CD1c-positive myeloid dendritic cell (primary cell): ENCODE data around the gene CTAGE9.
"Not testable (repeated sequence)": the region's sequence is repeated elsewhere in the genome, so short reads cannot be mapped to it uniquely, and the experiment has no call there.

Source experiments
- DNase-seq: peaks from one replicate; pipeline ENCODE4 v3.0.0-alpha.2; 2016; ENCODE audit errors: extremely low spot score

CTAGE9 gene

DNA sequence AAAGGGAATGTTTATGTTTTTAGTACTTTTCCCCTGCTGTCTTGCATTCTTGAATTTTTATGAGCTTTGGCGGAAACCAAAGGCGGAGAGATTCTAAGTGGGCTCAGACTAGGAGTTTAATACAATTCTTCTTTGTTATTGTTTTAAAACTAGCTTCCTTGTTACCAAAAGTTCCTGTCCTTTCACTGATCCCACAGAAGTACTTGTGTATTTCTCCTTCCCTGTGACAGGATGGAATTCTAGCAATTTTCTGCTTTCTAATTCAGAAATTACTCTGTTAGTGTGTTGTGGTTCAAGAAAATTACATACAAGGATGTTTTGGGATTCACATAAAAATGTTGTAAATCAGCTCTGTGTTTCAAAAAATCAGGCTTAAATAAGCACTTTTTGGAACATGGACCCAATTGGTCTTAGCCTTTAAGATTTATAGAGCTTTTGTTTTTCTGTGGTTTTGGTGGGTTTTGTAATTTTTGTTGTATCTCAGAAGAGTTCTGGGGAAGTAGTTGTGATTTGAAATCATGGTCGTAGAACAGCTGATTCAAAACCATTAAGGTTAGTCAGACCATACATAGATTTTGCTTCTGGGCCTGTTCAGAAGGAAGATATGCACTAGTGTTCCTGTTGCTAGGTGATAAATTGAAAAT is 17.6 kb upstream of the CTAGE9 start:
- DNase-seq = no peak

GRCh38 chr6:131727868-131728267 is 17.1 kb upstream of the CTAGE9 start:
- no peak for DNase-seq

DNA sequence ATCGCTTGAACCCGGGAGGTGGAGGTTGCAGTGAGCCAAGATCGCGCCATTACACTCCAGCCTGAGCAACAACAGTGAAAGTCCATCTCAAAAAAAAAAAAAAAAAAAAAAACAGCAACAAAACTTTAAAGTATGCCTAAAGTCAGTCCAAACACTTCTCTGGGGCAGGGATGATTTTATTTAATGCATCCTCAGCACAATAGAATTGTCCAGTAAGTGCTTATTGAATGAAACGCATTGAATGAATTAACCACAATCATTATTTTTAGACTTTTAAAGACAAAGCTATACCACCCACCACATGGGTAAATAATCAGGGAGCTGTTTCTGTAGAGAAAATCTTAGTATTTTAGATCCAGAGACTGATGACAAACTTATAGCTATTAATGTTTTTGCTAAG is 16.6 kb upstream of the CTAGE9 start:
- no peak for DNase-seq

GRCh38 chr6:131724114-131724513 is 13.3 kb upstream of the CTAGE9 start:
- DNase-seq = no peak

DNA sequence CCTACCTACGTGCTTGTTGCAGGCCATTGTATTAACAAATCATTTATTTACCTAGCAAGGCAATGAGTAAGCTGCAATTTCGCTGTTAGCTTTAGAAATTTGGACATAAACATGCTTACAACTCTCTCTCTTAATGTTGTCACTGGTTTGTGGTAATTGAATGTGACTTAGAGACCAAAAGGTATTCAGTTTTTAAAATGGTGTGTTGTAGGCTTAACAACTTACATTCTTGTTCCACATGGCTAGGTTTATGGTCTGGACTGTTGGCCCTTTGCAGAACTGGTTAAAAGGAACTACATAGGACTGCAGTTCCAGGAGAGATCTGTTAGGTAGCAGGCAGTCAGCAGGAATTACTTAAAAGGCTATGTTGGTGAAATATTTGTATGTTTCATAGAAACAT is 10.3 kb upstream of the CTAGE9 start:
- no peak for DNase-seq

DNA sequence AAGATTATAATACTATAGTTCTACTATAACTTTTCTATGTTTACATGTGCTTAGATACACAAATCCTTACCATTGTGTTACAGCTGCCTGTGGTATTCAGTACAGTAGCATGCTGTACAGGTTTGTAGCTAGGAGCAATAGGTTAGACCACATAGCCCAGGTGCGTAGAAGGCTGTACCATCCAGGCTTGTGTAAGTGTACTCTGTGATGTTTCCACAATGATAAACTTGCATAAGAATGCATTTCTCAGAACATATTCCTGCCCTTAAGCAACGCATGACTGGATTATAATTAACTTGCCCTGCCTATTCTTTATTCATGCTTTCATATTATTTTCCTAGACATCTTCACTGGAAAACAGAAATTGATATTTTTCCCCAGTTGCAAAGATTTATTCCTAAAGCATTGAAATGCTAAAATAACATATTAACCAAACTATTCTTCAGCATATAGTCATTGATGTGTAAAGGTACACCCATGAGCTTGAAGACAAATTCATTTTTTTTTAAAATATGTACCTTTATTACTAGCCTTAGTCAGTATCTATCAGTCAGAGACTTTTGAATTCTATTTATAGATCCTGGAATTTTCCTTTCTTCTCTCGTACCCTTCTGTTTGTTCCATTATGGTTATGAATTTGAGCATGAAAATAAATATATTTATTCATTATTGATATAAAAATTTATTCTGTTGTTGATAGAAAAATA is 7.2 kb upstream of the CTAGE9 start:
- DNase-seq = no peak

- not testable (repeated sequence) for DNase-seq
Observed at GRCh38 chr6:131715567-131715966, 4.8 kb upstream of the CTAGE9 start.

DNA sequence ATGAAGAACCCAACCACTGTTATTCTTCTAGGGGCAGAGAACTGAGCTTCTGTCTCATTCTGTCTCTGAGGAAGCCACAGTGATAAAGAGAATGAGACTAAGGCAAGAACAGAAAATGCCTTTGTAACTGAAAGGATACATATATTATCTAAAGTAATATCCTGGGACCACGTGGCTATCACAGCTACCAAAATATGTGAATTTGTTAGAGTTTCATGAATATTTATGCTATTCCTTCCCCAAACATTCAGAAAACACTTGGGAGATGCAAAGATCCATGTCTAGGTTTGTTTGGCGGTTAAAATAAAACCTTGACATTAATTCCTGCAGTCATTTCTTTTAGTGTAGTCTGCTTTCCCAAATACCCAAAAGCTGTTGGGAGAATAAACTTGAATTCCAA is 6.9 kb downstream of the CTAGE9 start:
- not testable (repeated sequence) for DNase-seq

GRCh38 chr6:131700851-131701250 is 10.0 kb downstream of the CTAGE9 start:
- not testable (repeated sequence) for DNase-seq

DNA sequence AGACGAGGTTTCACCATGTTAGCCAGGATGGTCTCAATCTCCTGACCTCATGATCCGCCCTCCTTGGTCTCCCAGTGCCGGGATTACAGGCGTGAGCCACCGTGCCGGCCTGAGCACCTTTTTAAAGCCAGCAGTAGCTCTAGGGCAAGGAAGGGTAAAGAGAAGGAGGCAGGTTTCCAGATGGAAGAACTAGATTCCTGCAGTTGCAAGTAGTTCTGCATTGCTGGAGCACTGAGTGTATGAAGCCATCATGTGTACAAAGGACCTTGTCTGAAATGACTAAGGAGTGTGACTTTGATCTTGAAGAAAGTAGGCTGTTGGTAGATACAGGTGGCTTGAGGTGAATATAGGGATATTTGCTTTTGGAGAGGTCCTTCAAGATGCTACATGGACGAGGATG is 13.9 kb downstream of the CTAGE9 start:
- no peak for DNase-seq

DNA sequence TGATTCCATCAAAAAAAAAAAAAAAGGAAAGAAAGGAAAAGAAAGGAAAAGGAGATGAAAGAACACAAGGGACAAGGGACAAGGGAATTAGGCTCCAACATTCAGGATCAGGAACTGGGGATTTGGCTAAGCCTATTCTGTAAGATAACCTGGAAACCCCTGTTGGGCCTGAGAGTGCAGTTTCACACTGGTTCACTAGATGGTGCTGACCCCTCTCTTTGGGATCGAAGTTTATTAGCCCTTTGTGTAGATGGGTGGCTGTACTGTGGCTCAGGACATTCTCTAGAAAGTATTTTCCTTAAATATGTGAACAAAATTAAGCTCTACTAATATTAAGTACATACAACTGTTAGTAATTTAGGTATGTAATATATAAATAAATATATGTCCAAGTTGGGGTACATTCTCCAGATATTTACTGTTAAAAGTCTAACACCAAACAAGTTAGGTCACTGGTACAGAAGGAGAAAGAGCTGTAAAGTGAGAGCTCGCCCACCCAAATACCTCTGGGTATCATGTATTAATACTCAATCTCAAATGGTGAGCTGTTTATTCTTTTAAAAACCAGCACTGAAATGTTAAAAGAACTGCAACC is 15.9 kb downstream of the CTAGE9 start:
- DNase-seq = peak; percentile 68

- DNase-seq = no peak
Observed at GRCh38 chr6:131693384-131693783, 17.4 kb downstream of the CTAGE9 start.

DNA sequence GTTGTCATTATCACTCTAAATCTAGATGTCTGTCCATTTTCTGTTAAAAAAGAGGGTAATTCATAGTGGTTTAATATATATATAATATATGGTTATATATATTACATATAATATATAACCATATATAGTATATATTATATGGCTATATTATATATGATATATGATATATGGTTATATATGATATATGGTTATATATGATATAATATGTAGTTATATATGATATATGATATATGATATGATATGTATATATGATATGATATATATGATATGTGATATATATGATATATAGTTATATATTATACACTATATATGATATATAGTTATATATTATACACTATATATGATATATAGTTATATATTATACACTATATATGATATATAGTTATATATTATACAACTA is 18.2 kb downstream of the CTAGE9 start:
- no peak for DNase-seq

DNA sequence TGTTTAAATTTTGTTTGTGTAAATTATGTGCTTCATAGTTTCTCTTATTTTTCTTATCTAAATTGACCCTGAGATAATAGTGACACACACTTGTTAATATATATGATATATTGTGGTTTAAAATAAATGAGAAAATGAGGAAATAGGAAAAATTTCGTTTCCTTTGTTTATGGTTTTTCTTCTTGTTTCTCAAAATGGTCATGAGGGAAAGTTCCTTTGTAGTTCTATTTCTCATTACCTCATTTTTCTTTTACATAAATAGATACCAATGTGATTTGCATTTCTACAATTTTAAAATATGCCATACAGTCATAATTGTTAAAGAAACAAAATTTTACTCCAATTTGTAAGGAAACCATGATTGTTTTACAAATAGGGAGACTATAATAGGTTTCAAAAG is 18.8 kb downstream of the CTAGE9 start:
- DNase-seq = peak; percentile 37

DNA sequence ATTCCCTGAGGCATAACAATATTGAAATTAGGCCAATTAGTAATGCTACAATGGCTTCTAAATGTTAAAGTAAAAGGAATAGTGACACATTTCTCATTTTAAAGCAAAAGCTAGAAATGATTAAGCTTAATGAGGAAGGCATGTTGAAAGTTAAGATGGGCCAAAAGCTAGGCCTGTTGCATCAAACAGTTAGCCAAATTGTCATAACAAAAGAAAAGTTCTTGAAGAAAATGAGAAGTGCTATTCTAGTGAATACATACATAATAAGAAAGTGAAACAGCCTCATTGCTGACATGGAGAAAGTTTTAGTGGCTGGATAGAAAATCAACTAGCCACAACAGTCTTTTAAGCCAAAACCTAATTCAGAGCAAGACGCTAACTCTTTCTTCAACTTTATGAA is 22.5 kb downstream of the CTAGE9 start:
- peak; percentile 36 for DNase-seq

DNA sequence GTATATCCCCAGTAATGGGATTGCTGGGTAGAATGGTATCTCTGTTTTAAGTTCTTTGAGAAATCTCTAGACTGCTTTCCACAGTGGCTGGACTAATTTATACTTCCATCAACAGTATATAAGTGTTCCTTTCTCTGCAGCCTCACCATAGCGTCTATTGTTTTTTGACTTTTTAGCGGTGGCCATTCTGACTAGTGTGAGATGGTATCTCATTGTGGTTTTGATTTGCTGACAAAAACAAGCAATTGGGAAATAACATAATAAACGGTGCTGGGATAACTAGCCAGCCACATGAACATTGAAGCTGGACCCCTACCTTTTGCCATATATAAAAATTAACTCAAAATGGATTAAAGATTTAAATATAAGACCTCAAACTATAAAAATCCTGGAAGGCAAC is 23.8 kb downstream of the CTAGE9 start:
- no peak for DNase-seq

GRCh38 chr6:131685266-131685780 is 25.5 kb downstream of the CTAGE9 start:
- DNase-seq = no peak

DNA sequence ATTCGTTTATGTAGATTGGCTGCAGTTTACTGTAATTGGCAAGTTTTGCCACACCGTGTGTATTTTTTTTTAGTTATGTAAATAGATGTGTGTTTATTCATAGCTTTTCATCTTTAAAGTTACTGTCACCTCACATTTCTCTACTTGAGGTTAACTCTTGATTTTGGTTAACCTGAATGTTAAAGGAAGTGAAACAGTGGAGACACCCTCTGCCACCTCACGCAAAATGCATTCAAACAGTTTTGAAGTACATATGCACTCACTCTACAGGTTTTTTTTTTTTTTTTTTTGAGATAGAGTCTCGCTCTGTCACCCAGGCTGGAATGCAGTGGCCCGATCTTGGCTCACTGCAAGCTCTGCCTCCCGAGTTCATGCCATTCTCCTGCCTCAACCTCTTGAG is 27.3 kb downstream of the CTAGE9 start:
- no peak for DNase-seq

DNA sequence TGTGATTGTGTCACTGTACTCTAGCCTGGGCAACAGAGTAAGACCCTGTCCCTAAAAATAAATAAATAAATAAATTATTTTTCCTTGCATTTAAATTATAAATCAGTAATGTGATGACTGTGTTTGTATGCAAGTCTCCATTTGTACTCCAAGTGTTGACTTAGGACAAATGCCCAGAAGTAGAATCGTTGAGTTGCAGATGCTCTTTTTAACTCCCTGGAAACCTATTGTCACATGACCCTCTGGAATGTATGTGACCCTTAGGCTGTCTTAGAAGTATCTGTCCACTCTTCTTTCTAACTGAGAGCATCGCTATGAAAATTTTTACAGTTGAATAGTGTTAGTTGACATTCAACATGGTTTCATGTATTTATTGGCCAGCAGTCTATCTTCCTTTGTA is 28.4 kb downstream of the CTAGE9 start:
- no peak for DNase-seq

GRCh38 chr6:131681585-131681984 is 29.2 kb downstream of the CTAGE9 start:
- DNase-seq = no peak

DNA sequence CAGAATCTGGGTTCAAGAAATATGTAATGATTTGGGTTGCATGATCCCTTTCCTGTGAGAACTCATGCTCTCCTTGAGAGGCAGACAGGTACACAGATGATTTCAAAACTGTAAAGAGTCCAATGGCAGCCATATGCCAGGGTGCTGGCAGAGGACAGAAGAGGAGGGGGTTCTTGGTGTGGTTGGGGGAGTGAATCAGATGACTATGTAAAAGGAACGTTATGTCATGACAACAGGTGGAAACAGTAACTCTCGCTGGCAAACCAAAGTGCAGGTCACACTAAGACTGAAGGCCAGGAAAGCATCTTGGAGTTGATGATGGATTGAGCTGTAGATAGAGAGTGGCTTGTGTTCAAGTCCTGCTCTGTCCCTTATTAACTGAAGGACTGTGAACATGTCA is 29.9 kb downstream of the CTAGE9 start:
- DNase-seq = no peak

- DNase-seq = no peak
Observed at GRCh38 chr6:131678442-131678841, 32.4 kb downstream of the CTAGE9 start.

- no peak for DNase-seq
Observed at GRCh38 chr6:131673184-131673583, 37.6 kb downstream of the CTAGE9 start.
